Stimulated activated CD8-positive, alpha-beta memory T cell treated with anti-CD3 and anti-CD28 coated beads, Interleukin-12 subunit alpha, Interleukin-12 subunit beta, amount 100 ng/mL, for 1 hour (primary cell): Measurements from ENCODE around the gene SMIM44.
A peak's percentile ranks its signal among the peaks of the same experiment; 100 is the strongest.
"Not testable (repeated sequence)": the region's sequence is repeated elsewhere in the genome, so short reads cannot be mapped to it uniquely, and the experiment has no call there.

Experiments
- DNase-seq: peaks from one replicate; pipeline ENCODE4 v3.0.0-alpha.2; 2020; ENCODE audit warnings: low read depth

The SMIM44 gene

DNA sequence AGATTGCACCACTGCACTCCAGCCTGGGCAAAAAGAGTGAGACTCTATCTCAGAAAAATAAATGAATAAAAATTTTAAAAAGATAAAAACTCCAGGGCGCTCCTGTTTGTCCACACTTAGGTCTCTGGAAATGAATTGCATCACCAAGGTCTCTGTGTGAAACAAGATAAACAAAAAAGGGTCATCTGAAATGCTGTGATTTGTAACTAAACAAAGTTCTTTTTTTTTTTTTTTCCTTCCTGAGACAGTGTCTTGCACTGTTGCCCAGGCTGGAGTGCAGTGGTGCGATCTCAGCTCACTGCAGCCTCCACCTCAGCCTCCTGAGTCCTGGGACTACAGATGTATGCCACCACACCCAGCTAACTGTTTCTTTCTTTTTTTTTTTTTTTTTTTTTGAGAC is 34.4 kb upstream of the SMIM44 start:
- DNase-seq = no peak

DNA sequence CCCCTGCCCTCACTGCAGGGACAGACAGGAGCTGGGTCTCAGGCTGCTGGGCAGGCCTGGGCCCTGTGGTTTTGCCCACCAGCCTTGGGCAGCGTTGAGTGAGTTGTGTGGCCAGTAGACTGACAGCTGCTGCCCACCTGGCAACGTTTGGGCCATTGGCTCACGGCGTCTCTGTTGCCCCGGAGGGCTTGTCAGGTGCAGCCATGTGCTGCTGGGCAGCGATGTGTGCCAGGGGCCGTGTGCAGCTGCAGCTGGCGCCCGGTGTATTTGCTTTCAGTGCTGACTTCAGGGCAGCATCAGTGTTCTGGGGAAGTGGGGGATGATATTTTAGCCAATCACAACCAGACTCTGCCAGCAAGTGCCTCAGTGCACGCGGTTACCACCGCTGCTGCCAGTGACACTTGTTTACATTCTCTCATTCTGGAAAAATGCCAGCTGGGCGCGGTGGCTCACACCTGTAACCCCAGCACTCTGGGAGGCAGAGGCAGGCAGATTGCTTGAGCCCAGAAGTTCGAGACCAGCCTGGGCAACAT is 33.5 kb upstream of the SMIM44 start:
- no peak for DNase-seq

DNA sequence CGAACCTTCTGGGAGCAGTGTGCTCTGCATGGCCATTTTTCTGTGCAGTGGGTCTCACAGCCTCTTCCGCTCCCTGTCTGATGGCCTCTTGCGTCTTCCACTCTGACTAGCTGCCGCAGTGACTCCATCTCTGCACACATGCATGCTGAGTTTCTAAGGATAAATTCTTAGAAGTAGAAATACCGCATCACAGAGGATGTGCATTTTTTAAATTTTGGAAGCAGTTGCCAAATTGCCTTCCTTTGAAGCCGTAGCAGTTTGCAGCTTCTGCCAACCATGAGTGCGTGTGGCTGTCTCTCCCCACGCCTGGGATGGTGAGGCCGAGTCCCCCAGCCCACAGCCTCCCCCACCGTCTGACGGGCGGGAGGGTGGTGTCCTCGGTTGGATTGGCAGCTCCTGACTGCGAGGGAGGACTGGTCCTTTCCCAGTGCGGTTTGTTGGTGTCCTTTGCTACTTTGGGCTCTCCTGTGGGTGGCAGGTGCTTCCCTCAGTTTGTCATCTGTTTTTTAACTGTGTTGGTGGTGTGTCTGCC is 32.7 kb upstream of the SMIM44 start:
- no peak for DNase-seq

DNA sequence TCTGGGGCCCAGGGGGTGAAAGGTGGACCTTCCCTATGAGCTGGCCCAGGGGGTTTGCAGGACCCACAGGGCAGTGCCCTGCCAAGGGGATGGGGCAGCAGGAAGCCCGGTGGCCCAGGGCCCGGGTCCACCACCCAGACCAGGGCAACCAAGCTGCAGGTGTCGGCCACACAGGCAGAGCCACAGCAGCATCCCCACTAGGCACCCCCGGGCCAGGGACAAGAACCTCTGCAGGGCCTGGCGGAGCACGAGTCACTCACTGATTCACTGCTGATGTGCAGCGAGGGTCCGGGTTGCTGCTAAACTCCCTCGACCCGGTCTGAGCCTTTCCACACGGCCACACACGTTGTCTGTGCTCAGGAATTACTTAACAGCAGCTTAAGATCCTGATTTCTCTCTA is 31.7 kb upstream of the SMIM44 start:
- no peak for DNase-seq

DNA sequence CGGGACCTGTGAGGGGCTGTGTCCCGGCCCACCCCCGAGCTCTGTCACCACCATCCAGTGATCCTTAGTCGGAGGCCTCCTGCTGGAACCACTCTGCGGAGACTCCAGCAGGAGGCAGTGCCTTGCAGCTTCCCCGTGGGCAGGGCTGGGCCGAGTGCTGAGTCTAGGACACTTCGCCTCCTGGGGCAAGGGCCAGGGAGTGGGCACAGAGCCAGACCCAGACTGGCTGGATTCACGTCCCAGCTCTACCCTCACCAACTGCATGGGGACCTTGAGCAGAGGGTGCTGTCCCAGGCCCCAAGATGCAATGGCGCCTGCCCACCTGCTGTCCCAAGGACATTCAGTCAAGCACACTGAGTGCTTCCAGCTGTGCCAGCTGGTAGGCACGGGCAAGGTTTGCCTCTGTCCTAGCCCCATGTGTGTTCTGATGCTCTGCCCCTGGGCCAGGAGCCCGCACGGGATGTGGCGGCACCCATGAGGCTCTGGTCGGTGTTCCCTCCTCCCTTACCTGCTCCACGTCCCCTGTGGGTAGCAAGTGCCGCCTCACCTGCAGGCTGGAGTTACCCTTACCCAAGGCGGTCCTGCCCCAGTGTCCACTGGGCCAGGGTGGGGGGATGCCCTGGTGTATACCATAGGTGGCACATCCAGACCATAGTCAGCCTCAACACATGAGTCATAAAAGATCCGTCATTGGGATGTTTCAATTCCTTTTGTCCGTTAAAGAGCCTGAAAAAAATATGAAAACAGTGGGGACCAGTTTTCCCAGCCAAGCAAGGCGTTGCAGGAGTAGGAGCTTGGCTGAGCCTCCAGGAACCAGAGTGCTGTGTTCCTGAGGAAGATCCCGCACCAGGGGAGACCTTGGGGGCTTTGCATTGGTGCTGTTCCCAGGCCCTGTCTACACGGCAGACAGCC is 30.2 kb upstream of the SMIM44 start:
- DNase-seq = no peak

DNA sequence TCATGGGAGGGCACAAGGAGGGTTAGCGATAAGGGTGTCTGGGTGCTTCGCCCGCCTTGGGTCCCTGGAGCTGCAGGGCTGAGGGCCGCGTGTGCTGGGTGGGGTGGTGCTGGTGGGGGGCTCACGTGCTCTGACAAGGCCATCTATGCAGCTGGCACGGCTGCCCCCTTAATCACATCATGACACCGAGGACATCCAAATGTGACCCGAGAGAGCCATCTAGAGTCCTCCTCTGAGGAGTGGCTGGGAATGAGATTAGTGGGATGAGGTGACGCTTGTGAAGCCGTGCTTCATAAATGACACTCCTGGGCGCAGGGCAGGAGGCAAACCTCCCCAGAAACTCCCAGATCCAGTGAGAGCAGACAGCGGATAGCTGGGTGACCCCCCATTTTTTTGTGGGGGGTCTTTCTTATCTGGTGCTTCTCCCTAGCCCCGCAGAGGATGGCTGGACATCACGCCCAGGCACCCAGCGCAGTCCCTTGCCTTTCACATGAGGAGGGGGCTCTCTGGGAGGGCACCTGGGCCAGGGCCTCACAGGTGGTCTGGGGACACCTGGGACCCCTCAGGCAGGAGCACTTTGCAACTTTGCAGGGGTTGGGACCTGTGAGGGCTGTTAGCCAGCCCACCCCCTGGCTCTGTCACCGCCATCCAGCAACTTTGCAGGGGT is 29.5 kb upstream of the SMIM44 start:
- no peak for DNase-seq

DNA sequence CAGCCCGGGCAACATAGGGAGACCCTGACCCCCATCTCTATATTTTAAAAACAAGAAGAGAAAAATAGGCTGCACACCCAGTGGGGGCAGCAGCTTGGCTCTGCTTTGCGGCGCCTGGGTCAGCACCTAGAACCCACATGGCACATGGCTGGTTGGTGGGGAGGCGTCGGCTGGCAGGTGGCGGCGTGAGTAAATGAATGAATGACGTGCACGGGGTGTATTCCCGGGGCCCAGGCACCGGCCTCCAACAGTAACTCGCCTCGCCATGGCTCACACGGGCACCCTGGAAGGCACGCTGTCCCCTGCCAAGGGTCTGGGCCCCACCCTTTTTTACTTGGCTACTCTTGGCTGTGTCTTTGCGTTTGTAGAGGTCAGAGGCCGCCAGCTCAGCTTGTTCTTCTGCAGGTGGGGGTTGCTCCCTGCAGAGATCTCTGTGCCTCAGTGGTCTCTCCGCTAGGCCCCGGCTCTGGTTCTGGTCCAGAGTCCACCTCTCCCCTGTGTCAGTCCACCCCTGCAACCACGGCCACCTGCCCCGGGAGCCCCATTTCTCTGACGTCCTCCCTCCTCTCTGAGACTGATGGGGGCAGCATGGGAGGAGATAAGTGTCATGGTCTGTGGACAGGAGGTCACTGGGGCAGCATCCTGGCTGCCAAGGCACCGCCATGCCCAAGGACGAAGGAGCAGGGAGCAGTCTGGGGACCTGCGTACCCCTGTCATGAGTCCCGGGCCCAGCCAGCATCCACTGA is 28.4 kb upstream of the SMIM44 start:
- no peak for DNase-seq

DNA sequence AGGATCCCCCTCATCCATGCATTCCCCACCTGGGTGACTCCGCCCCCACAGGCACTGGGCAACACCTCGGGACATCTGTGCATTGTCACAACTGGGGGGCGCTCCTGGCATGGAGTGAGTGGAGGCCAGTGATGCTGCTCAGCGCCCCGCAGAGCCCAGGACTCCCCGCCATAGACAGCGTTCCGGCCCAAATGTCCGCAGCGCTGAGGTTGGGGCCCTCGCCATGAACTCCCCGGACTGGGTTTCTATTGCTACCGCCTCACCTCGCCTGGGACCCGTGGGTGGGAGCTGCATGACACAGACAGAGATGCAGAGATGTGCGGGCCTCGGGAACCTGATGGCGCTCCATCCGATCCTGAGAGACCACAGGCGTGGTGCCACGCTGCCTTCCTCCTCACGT is 27.5 kb upstream of the SMIM44 start:
- DNase-seq = no peak

DNA sequence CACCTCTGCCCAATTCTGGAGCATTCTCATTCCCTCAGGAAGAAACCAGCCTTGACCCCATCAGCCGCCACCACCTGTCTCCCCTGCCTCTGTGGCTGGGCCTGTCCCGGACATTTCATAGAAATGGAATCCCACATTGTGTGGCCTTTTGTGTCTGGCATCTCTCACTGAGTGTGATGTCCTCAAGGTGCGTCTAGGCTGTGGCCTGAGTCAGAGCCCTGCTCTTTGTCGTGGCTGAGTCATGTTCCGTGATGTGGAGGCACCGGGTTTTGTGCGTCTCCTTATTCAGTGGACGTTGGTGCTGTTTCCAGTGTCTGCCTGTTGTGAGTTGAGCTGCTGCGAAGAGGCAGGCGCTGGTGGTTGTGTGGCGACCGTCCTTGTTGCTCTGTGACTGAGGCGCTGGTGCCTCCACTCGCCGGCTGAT is 26.3 kb upstream of the SMIM44 start:
- no peak for DNase-seq

DNA sequence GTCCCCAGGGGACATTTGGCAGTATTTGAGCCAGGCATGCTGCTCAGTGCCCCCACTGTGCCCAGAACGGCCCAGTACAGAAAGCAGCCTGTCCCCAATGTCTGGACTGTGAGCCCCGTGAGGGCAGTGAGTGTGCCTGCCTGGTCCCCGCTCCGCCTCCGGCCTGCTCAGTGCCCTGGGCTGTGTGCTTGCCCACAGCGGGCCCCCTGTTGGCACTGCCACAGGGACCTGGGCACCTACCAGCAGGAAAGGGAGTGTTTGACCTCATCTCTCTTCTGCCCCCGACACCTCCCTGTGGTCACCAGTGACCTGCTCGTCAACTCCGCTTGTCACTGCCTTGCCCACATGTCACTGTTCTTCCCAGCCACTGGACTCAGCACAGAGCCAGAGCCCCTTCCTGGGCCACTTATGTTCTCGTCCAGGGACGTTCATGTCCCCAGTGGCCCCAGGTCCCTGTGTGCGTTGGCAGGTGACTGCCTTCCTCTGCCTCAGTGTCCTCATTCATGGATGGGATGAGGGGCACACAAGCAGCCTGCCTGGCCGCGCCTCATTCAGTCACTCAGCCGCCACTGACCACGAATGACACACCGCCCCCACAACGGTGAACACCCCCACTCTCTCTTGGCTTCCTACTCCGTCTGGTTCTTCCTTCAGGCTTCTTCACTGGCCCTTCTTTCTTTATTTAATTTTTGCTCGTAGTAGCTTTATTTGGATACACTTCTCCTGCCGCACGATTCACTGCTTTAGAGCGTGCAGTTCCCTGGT is 25.7 kb upstream of the SMIM44 start:
- no peak for DNase-seq

DNA sequence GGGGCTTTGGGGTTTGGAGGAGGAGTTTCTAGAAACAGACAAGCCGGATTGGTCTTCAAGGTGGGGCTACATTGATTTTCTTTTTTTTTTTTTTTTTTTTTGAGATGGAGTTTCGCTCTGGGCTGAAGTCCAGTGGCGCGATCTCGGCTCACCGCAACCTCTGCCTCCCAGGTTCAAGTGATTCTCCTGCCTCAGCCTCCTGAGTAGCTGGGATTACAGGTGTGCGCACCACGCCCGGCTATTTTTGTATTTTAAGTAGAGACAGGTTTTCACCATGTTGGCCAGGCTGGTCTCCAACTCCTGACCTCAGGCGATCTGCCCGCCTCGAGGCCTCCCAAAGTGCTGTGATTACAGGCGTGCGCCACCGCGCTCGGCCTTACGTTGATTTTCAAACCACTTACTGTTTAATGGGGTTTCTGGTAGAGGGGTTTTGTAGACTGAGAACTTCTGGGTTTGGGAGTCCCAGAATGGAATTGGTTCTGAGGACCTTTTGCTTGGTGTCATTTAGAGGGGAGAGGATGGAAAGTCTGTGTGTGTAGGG is 24.9 kb upstream of the SMIM44 start:
- not testable (repeated sequence) for DNase-seq

DNA sequence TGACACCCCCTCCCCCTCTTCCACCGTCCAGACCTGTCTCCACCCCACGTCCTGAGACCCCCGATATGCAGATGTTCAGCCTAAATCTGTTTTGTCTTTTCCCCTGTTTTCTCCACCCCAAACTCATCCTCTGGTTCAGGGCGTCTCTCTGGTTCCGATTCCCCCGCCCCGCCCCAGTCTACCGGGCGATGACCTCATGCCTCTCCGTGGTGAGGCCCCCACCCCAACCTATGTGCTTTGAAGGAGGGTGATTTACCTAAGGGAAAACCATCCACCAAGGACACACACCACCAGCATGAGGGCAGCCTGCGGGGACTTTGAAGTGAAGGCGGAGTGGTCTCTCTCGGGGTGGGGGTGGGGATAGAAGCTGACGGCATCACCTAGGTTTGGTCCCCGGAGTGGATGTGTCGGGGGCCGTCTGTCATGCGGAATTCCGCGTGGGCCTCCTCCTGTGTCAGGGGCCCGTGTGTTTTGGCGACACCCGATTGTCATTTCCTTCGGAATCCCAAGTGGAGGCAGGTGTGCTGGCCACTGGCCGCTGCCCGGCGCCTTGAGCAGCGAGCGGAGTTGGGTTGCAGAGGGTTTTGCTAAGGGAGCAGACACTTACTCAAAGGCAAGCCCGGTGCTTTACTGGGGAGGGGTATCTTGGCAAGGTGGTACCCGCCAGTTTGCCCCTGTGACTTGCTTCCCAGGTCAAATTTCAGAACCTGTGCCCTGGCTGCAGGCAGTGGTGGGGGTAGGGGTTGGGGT is 24.3 kb upstream of the SMIM44 start:
- no peak for DNase-seq

DNA sequence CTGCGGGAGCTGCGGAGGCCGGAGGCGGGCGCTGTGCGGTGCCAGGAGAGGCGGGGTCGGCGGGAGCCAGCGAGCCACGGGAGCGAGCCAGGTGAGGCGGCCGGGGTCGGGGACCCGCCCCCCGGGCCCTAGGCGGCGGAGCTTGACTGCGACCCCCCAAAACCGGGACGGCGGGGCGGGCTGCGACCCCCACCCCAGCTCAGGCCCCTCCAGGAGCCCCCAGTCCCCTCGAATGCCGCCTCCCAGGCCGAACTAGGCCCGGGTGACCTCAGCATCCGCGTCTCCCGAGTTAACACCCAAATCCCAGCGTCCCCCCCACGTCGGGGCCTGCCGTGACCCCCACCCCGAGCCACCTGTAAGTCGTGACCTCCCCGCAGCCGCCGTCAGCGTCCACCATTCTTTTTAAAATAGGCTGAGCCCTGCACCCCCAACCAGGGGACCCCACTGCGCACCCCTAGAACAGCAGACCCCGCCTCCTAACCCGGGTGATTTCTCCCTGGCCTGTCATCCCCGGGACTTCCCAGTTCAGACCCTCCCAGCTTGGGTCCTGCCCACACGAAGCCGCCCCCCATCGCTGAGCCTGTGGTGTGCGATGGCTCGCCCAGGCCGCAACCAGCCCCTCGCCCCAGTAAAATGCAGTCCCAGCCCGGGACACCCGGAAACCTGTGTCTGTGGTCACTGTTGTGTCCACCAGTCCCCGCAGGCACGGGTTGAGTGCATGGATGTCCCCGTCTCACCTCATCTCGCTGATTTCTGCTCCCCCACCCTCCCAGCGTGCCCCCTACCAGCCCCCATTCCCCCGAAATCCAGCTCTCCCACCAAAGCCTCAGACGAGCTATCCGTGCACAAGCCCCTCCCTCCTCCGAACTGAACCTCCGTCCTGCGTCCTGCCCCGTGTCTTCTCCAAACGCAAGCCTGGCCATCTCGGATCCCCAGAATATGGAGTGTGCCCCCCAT is 23.4 kb upstream of the SMIM44 start:
- no peak for DNase-seq

DNA sequence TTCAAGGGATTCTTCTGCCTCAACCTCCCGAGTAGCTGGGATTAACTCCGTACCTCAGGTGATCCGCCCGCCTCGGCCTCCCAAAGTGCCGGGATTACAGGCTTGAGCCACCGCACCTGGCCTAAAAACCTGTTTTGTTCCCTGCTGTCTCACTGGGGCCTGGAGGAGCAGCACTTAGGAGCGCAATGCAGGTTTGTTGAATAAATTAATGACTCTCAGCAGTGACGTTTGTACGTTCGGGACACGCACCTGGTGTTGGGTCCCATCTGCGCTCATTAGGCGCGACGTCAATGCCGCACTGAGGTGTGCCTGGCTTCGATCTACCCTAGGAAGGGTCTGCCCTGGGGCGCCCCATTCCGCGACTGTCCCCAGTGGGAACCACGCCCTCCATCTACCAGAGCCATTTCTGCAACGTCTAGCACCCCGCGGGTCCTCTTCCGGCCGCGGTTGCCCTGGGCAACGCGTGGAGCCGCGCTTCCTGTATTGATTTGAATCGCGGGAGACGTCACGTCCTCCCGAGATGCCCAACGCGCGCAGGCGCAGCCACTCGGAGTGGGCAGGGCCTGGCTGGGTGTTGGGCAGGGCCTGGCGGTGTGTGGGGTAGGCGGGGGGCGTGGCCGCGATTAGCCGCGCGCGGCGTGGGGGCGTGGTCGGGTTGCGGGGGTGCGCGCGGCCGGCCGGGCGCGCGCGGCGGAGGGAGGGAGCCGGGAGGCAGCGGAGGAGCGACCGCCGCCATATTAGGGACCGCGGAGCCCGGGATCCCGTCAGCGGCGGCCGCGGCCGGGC is 22.6 kb upstream of the SMIM44 start, which contains the start of gene FZR1:
Gene FZR1, plus strand, starts transcription at position 714 of the 786 bp plus-strand sequence. CDS start 16,679 bp downstream, outside the sequence.
- DNase-seq = peak; percentile 99

DNA sequence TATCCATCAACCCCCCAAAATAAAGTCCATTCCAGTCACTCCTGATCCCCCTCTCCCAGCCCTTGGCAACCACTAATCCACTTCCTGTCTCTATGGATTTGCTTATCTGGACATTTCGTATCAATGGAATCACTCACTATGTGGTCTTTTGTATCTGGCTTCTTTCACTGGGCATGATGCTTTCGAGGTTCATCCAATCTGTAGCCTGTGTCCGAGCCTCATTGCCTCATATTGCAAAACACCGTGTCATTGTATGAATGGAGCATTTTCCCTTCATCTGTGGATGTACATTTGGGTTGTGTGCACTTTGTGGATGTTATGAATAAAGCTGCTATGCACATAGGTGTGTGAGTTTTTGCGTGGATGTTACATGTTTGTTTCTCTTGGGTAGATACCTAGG is 21.5 kb upstream of the SMIM44 start:
- DNase-seq = no peak

DNA sequence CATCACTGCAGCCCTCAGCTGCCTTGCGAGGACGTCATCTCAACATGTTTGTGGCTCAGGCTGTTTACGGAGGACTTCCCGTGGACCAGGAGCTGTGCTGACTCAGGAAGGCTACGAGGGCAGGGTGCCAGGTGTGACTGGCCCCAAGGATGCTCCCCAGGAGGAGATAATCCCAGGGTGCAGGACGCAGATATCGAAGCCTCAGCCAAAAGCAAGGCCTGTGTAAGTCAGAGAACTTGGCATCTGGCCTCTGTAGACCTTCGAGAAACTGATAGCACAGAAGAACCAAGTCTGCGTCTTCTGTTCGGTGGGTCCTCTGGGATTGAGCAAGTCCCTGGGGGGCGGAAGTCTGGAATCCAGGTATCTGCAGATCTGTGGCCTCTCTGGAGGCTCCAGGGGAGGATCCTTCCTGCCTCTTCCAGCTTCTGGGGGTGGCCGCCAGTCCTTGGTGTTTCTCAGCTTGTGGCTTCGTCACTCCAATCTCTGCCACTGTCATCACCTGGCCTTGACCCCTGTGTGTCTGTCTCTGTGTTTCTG is 19.9 kb upstream of the SMIM44 start:
- DNase-seq = no peak

DNA sequence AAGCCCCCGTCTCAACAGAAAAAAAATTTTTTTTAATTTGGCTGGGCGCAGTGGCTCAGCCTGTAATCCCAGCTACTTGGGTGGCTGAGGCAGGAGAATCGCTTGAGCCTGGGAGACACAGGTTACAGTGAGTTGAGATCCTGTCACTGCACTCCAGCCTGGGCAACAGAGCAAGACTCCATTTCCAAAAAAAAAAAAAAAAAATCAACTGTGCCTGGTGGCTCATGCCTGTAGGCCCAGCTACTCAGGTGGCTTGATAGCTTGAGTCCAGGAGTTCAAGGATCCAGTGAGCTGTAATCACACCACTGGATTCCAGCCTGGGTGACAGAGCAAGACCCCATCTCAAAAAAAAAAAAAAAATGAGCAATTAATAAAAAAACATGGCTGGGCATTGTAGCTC is 18.5 kb upstream of the SMIM44 start:
- no peak for DNase-seq
